ENCODE data around the gene SRD5A2.

GRCh38 chr2:31535768-31536167 is 45.0 kb downstream of the SRD5A2 start:
- TF ChIP-seq ATF3 (IDR thresholded peaks at IDR 0.05) (no peak), CTCF (IDR thresholded peaks at IDR 0.05; ENCODE audit: low read depth, low read length, missing input control) (no peak), YY1 (IDR thresholded peaks at IDR 0.05) (no peak), RAD21 (IDR thresholded peaks at IDR 0.05) (peak; percentile 10 to 17), JUND (IDR thresholded peaks at IDR 0.05) (peak in 1 of 2 donors; percentile 56), MAX (IDR thresholded peaks at IDR 0.05) (no peak), GABPA (IDR thresholded peaks at IDR 0.05 in 1 of 2, conservative IDR thresholded peaks at IDR 0.05 in 1 of 2) (no peak), ZBTB33 (IDR thresholded peaks at IDR 0.05) (no peak), EGR1 (IDR thresholded peaks at IDR 0.05; ENCODE audit: low read depth in 2 of 2) (no peak)
